ENCODE measurements around the gene ZNF688.
A peak's percentile ranks its signal among the peaks of the same experiment; 100 is the strongest.

Gene ZNF688

DNA sequence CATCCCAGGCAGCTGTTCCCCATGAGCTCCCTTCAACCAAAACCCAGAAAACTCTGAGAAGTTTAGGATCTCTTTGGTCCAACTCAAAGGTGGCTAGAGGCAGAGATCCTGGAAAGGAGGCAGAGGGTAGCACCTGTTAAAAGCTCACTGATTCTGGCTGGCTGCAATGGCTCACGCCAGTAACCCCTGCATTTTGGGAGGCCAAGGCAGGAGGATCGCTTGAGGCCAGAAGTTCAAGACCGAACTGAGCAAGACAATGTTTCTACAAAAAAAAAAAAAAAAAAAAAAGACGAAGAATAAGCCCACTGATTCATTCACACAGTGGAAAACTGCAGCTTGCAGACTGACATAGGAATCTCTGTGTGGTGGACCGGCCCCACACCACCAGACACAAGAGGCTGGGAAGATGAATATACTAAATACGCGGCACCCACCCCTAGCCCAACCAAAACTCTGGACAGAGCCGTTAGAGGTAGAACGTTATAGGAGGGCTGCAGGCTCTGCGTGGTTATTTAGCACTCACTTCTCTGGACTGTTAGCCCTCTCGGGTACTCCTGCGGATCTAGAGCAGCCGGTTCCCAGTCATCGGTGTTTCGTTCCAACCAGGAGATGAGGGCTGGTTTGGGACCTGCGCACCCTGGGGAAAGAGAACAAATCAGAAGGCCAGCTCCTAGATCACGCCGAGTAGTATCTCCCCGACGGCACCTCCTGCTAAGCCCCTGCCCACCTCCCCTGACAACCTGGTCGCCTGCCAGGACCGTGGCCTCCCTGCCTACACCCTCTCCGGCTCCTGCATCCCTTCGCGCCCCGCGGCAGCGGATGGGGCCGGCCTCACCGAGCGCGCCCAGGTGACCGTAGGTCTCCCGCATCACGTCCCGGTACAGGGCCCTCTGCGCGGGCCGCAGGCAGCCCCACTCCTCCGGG lies 37.8 kb upstream of the ZNF688 start:
- H3K4me3 ChIP-seq (ENCODE audit: low read length), result peak overlapping the region; percentile 94
- TF ChIP-seq, protein P1, sequence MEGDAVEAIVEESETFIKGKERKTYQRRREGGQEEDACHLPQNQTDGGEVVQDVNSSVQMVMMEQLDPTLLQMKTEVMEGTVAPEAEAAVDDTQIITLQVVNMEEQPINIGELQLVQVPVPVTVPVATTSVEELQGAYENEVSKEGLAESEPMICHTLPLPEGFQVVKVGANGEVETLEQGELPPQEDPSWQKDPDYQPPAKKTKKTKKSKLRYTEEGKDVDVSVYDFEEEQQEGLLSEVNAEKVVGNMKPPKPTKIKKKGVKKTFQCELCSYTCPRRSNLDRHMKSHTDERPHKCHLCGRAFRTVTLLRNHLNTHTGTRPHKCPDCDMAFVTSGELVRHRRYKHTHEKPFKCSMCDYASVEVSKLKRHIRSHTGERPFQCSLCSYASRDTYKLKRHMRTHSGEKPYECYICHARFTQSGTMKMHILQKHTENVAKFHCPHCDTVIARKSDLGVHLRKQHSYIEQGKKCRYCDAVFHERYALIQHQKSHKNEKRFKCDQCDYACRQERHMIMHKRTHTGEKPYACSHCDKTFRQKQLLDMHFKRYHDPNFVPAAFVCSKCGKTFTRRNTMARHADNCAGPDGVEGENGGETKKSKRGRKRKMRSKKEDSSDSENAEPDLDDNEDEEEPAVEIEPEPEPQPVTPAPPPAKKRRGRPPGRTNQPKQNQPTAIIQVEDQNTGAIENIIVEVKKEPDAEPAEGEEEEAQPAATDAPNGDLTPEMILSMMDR (conservative IDR thresholded peaks at IDR 0.05; ENCODE audit: low read length), result no peak
- DNase-seq (ENCODE audit: low read depth), result peak; percentile 36

DNA sequence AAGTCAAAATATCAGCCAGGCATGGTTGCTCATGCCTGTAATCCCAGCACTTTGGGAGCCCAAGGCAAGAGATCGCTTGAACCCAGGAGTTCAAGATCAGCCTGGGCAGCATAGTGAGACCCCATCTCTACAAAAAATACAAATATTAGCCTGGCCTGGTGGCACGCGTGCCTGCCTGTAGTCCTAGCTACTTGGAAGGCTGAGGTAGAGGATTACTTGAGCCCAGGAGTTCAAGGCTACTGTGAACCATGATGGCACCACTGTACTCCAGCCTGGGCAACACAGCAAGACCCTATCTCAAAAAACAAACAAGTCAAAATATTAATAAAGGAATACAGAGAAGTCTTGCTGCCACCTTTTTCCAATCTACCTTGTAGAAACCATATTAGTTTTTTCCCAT lies 34.5 kb upstream of the ZNF688 start:
- H3K4me3 ChIP-seq (ENCODE audit: low read length), result no peak overlapping the region
- no peak for DNase-seq (ENCODE audit: low read depth)
- TF ChIP-seq, protein P1 (conservative IDR thresholded peaks at IDR 0.05; ENCODE audit: low read length), result no peak

DNA sequence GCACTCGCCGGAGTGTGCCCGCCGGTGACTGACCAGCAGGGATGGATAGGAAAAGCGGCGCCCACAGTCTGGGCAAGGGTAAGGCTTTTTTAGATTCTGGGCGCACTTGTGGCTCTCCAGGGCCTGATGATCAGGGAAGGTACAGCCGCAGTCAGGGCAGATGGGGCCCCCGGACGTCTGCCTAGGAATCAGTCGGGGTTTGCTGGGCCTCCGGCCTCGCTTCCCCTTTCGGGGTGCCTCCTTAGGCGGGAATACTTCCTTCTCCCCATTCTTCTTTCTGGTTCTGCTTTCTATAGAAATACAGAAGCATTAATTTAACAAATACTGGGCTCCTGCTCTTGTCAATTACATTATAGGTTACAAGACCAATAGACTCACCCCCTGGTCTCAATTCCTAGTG lies 33.6 kb upstream of the ZNF688 start:
- H3K4me3 ChIP-seq (ENCODE audit: low read length), result no peak overlapping the region
- TF ChIP-seq, protein P1 (conservative IDR thresholded peaks at IDR 0.05; ENCODE audit: low read length), result no peak
- DNase-seq (ENCODE audit: low read depth), result no peak

DNA sequence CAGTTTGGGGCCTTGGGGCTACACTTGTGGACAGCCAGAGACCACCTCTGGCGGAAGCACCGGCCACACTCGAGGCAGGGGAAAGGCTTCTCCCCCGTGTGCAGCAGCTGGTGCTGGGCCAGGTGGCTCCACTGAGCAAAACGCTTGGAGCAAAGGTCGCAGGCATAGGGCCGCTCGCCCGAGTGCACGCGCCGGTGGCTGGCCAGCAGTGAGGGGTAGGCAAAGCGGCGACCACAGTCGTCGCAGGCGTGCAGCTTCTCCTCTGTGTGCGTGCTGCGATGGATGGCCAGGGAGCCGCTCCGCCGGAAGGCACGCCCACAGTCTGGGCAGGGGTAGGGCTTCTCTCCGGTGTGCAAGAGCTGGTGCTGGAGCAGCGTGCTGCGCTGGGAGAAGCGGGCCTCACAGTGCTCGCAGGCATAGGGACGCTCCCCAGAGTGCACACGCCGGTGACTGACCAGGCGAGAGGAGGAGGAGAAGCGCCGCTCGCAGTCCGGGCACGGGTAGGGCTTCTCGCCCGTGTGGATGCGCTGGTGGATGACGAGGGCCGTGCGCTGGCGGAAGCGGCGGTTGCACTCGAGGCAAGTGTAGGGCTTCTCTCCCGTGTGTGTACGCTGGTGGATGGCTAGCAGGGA lies 32.9 kb upstream of the ZNF688 start:
- DNase-seq (ENCODE audit: low read depth), result no peak
- TF ChIP-seq, protein P1 (conservative IDR thresholded peaks at IDR 0.05; ENCODE audit: low read length), result no peak
- H3K4me3 ChIP-seq (ENCODE audit: low read length), result no peak overlapping the region

DNA sequence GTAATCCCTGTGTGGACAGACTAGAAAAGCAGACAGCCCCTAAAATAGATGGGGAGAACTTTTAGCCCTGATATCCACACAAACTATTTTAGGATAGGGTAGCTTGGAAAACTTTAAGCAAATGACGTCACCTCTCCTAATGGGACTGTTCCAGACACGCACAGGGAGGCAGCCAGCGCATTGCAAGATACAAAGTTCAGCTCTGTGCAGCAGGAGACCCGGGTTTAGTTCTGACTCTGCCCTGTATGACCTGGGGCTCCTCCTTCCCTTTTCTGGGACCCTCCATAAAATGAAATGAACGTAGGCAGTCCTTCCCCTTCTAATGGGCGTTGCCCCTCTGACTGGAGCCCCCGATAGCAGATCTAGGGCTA lies 32.4 kb upstream of the ZNF688 start:
- no peak overlapping the region for H3K4me3 ChIP-seq (ENCODE audit: low read length)
- peak; percentile 36 for DNase-seq (ENCODE audit: low read depth)
- TF ChIP-seq, protein P1 (conservative IDR thresholded peaks at IDR 0.05; ENCODE audit: low read length), result no peak

DNA sequence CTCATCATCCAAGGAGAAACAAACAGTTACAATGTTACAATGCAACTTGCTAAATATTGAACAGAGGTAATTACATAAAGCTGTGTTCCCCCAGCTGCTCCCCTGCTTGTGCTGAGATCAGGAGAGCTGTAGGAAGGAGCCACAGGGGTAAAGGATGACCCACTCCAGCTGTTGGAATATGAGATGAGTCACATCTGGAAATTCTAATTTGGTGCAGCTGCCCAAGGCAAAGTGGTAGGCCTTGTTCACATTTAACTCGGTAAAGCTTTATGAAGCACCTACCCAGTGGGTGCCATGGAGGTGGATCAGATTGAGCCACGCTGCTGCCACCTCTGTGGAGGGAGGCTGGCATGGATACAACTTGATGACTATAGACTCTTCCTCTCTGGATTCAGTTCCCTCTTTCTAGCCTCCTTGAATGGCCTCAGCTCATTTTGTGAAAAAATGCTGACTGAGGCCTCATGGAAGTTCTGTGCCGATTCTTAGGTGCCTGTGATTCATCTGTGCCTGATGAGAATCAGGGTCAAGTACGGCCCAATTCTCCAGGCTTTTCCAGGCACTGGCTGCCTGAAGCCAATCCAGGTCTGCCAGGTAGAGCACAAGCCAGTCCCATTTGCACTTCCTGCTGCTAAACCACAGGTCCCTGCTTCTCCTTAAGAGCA lies 31.2 kb upstream of the ZNF688 start:
- TF ChIP-seq, protein P1 (conservative IDR thresholded peaks at IDR 0.05; ENCODE audit: low read length), result no peak
- DNase-seq (ENCODE audit: low read depth), result peak; percentile 48
- H3K4me3 ChIP-seq (ENCODE audit: low read length), result no peak overlapping the region
